Measurements from ENCODE around the gene ANAPC2. TPM values are rescaled to one million over a fixed set of nuclear protein-coding genes. Genes with fewer than 3 reads are reported as not detected.
A peak's percentile ranks its signal among the peaks of the same experiment; 100 is the strongest.

The ANAPC2 gene
- total RNA-seq, 1 donor from 2014 or later, result 65.0 TPM

DNA sequence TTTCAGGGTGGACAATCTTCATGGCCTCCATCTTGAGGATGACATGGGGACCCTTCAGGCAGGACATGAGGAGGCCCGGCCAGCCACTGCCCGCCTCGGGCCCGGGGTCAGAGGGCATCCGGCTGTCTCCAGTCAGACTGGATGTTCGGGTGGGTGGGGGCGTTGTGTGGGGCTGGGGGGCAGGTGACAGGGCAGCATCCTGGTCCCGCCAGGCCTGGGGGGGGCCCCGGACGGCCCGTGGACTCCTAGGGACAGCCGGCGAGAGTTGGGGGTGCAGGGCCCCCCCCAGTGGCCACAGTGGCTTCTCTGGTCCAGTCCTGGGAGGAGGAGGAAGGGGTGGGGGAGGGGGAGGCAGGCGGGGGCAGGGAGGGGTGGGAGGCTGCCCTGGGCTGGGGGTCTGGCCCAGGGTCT lies 32.7 kb upstream of the ANAPC2 start:
- Mint-ChIP-seq H3K9me3 (no peaks in the 10 kb centered on the region), H3K36me3 (no peaks in the 10 kb centered on the region), H3K27ac (no peak overlapping the region), H3K4me3 (peak overlapping the region; percentile 39), H3K4me1 (ENCODE audit: unreplicated experiment) (peaks cover 3% of the 10 kb centered on the region), H3K27me3 (no peaks in the 10 kb centered on the region)
- TF ChIP-seq, protein P1, sequence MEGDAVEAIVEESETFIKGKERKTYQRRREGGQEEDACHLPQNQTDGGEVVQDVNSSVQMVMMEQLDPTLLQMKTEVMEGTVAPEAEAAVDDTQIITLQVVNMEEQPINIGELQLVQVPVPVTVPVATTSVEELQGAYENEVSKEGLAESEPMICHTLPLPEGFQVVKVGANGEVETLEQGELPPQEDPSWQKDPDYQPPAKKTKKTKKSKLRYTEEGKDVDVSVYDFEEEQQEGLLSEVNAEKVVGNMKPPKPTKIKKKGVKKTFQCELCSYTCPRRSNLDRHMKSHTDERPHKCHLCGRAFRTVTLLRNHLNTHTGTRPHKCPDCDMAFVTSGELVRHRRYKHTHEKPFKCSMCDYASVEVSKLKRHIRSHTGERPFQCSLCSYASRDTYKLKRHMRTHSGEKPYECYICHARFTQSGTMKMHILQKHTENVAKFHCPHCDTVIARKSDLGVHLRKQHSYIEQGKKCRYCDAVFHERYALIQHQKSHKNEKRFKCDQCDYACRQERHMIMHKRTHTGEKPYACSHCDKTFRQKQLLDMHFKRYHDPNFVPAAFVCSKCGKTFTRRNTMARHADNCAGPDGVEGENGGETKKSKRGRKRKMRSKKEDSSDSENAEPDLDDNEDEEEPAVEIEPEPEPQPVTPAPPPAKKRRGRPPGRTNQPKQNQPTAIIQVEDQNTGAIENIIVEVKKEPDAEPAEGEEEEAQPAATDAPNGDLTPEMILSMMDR (conservative IDR thresholded peaks at IDR 0.05), result no peak
- no peak for DNase-seq (ENCODE audit: extremely low spot score, unreplicated experiment)

DNA sequence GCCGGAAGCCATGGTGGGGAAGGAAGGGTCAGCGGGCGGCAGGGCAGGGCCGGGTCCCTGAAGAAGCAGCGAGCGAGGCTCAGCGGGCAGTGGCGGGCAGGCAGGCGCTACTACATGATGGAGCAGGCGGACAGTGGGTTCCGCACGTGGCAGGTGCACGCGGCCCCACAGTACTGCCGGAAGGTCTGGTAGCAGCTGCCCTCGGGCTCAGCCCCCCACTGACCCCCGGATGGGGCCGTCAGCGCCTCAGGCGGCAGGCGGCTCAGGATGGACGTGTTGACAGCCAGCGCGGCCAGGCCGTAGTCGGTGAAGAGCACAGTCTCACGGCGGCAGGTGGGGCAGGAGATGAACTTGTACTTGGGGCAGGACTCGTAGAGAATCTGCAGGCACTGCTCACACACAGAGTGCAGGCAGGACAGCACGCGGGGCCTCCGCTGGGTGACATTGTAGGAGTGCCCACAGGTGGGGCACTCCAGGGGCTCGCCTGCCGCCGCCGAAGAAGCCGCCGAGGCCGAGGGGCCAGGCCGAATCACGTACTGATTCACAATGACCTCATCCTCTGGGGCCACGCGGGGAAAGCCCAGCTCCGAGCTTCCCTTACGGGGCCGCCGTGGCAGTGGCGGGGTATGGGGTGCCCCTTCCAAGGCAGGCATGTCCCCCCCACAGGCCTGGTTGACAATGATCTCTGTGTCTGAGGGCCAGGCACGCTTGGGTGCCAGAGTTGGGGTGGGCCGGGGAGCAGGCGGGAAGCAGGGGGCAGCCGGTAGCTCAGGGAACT lies 32.1 kb upstream of the ANAPC2 start:
- DNase-seq (ENCODE audit: extremely low spot score, unreplicated experiment), result no peak

DNA sequence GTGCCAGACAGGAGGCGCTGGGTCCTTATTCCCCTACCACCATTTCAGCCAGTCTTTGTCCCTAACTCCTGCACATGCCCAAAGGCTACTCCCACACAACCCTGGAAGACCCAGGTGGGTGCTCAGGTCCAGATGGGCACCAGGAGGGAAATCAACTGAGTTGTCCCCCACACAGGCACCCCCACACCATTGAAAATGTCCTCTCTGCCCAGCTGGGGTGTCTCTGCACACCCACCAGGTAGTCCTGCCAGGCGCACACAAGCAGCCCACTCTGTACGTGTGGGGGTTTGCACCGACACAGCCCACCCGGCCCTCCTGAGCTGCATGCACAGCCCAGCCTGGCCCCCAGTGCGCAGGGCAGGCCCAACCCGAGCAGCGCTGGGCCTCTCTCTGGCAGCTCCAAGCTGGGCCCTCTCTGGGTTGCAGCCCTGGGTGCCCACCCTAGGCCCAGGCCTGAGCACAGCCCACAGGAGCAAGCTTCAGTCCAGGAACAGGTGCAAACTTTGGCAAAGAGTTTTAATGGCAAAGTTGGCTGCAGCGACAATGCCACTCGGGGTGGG lies 31.5 kb upstream of the ANAPC2 start:
- no peaks in the 10 kb centered on the region for H3K36me3 Mint-ChIP-seq
- H3K9me3 Mint-ChIP-seq, result no peaks in the 10 kb centered on the region
- H3K27me3 Mint-ChIP-seq, result no peaks in the 10 kb centered on the region
- peak overlapping the region; percentile 58 for H3K4me3 Mint-ChIP-seq
- no peak for DNase-seq (ENCODE audit: extremely low spot score, unreplicated experiment)
- H3K27ac Mint-ChIP-seq, result no peak overlapping the region
- TF ChIP-seq, protein P1 (conservative IDR thresholded peaks at IDR 0.05), result no peak
- peaks cover 3% of the 10 kb centered on the region for H3K4me1 Mint-ChIP-seq (ENCODE audit: unreplicated experiment)

More for the DNA sequence above, 32.1 kb upstream of the ANAPC2 start:
- TF ChIP-seq, protein P1 (conservative IDR thresholded peaks at IDR 0.05), result no peak
- Mint-ChIP-seq H3K27ac (no peak overlapping the region), H3K4me3 (peak overlapping the region; percentile 58), H3K36me3 (no peaks in the 10 kb centered on the region), H3K27me3 (no peaks in the 10 kb centered on the region), H3K4me1 (ENCODE audit: unreplicated experiment) (peaks cover 3% of the 10 kb centered on the region), H3K9me3 (no peaks in the 10 kb centered on the region)

DNA sequence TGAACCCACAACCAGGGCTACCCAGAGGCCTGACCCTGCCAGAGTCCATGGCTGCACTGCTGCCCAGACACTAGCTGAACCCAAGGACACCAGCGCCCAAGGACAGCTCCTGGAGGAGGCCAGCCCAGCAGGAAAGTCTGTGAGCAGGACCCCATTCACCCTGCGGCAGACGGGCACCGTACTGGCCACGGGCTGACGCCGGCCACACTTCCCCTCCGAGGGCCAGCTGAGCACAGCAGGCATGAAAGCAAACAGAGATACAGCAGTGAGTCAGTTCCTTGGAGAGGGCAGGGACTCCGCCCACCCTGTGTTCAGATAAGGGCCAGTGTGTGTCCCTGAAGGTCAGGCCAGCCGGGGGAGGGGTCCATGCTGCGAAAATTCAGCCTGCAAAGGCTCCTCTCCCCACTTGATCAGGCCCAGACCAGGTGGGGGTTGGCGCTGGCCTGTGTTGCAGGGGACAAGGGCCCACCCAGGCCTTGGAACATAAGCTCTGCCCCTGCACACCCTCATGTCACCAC lies 30.5 kb upstream of the ANAPC2 start:
- peak overlapping the region; percentile 43 for H3K27ac Mint-ChIP-seq
- DNase-seq (ENCODE audit: extremely low spot score, unreplicated experiment), result no peak
- H3K4me3 Mint-ChIP-seq, result peak overlapping the region; percentile 31
- TF ChIP-seq, protein P1 (conservative IDR thresholded peaks at IDR 0.05), result no peak
- H3K36me3 Mint-ChIP-seq, result no peaks in the 10 kb centered on the region
- no peaks in the 10 kb centered on the region for H3K27me3 Mint-ChIP-seq
- H3K4me1 Mint-ChIP-seq (ENCODE audit: unreplicated experiment), result peaks cover 3% of the 10 kb centered on the region
- no peaks in the 10 kb centered on the region for H3K9me3 Mint-ChIP-seq

DNA sequence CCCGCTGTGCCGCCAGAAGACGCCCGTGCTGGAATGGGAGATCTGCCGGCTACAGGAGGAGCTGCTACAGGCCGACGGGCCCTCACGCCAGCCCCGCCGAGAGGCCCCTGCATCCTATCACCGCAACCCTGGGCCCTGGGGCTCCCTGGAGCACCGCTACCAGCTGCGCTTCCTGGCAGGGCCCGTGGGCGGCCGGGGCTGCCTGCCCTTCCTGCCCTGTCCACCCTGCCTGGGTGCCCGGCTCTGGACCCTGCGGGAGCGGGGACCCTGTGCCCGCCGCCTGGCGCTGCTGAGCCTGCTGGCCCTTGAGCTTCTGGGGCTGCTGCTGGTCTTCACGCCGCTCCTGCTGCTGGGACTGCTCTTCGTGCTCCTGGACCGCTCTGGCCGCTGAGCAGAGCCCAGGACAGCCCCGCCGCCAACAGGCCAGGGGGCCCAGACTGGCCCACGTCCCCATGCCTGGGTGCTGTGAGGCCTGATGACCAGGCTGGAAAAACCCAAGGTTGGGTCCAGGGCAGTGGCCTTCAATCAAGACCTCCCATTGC lies 29.9 kb upstream of the ANAPC2 start:
- TF ChIP-seq, protein P1 (conservative IDR thresholded peaks at IDR 0.05), result no peak
- Mint-ChIP-seq H3K4me1 (ENCODE audit: unreplicated experiment) (peaks cover 3% of the 10 kb centered on the region), H3K9me3 (no peaks in the 10 kb centered on the region), H3K36me3 (no peaks in the 10 kb centered on the region), H3K4me3 (no peak overlapping the region), H3K27me3 (no peaks in the 10 kb centered on the region), H3K27ac (peak overlapping the region; percentile 43)
- no peak for DNase-seq (ENCODE audit: extremely low spot score, unreplicated experiment)

All from type B pancreatic cell (in vitro differentiated cells).